HG03342 (cell line): Measurements from ENCODE around the gene BRINP1.

Experiments used
- ATAC-seq: cut with Tn5 transposase; IDR thresholded peaks from one replicate; pipeline ENCODE4 v1.9.1; 2021; ENCODE audit warnings: mild to moderate bottlenecking, moderate library complexity; ENCODE audit not compliant: unreplicated experiment

The BRINP1 gene

GRCh38 chr9:119148855-119149254 is 220.4 kb downstream of the BRINP1 start:
- no peak for ATAC-seq

DNA sequence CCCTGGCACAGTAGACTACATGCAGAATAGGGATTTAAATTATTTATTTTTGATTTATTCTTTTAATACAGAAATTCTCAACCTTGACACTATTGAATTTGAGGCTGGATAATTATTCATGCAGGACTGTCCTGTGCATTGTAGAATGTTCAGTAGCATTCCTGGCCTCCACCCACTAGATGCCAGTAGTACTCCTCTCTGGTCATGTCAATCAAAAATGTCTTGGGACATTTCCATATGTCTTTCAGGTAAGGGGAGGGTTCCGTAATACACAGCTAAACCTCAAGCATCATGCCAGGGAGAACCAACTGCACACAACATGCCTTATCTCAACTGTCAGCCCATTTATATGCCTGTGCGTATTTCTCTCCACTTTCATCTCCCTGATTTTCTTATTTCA is 231.8 kb downstream of the BRINP1 start:
- no peak for ATAC-seq

GRCh38 chr9:119126040-119126439 is 243.2 kb downstream of the BRINP1 start:
- ATAC-seq, result no peak

GRCh38 chr9:119121899-119122298 is 247.3 kb downstream of the BRINP1 start:
- ATAC-seq, result no peak

GRCh38 chr9:119117409-119117808 is 251.8 kb downstream of the BRINP1 start:
- ATAC-seq, result no peak
